Measurements from ENCODE around the gene LRRC4C. TPM values are rescaled to one million over a fixed set of nuclear protein-coding genes. Genes with fewer than 3 reads are reported as not detected.

Gene LRRC4C
- total RNA-seq, 1 experiment from 2014 or later: 0.72 TPM

- TF ChIP-seq ZNF532 (CRISPR knock-in tag; IDR thresholded peaks at IDR 0.05; ENCODE audit: borderline replicate concordance) (no peak), SMAD3 (CRISPR knock-in tag; IDR thresholded peaks at IDR 0.05; ENCODE audit: borderline replicate concordance) (no peak), PREB (CRISPR knock-in tag; IDR thresholded peaks at IDR 0.05; ENCODE audit: borderline replicate concordance) (no peak), ZNF423 (CRISPR knock-in tag; IDR thresholded peaks at IDR 0.05) (no peak), TEAD4 (CRISPR knock-in tag; IDR thresholded peaks at IDR 0.05) (no peak), SP1 (CRISPR knock-in tag; conservative IDR thresholded peaks at IDR 0.05) (no peak)
Measured at GRCh38 chr11:40280159-40281051, 1179.0 kb downstream of the LRRC4C start (continued).

- ATAC-seq (no peak), DNase-seq (ENCODE audit: low spot score) (no peak)
- Mint-ChIP-seq H3K4me3 (no peak overlapping the region), H3K36me3 (no peaks in the 10 kb centered on the region), H3K27me3 (ENCODE audit: low read depth) (peaks cover 32% of the 10 kb centered on the region), H3K27ac (no peak overlapping the region), H3K9me3 (no peaks in the 10 kb centered on the region), H3K4me1 (peaks cover 14% of the 10 kb centered on the region)
- TF ChIP-seq FOXJ3 (CRISPR knock-in tag; IDR thresholded peaks at IDR 0.05; ENCODE audit: borderline replicate concordance) (no peak), JAZF1 (CRISPR knock-in tag; IDR thresholded peaks at IDR 0.05) (no peak), GTF2I (CRISPR knock-in tag; conservative IDR thresholded peaks at IDR 0.05) (no peak), TEAD1 (CRISPR knock-in tag; IDR thresholded peaks at IDR 0.05) (no peak), CDX4 (CRISPR knock-in tag; IDR thresholded peaks at IDR 0.05; ENCODE audit: borderline replicate concordance) (no peak)
- ChIA-PET POLR2A (no interaction called here), CTCF (no interaction called here)
Measured at GRCh38 chr11:40276960-40277359, 1182.5 kb downstream of the LRRC4C start.

- ChIA-PET CTCF (interaction anchor here (1.6 kb wide), 1 partner anchor 21 kb away, joined by 5 read pairs; no protein-coding TSS in a partner anchor), POLR2A (interaction anchor here (0.7 kb wide), 1 partner anchor 9 kb away, joined by 3 read pairs; no protein-coding TSS in a partner anchor)
- H3K4me1 Mint-ChIP-seq: no peaks in the 10 kb centered on the region
- H3K27me3 Mint-ChIP-seq (ENCODE audit: low read depth): peaks cover 22% of the 10 kb centered on the region
- DNase-seq (ENCODE audit: low spot score) (no peak), ATAC-seq (no peak)
- H3K4me3 Mint-ChIP-seq: no peak overlapping the region
- H3K36me3 Mint-ChIP-seq: no peaks in the 10 kb centered on the region
- no peak overlapping the region for H3K27ac Mint-ChIP-seq
- no peaks in the 10 kb centered on the region for H3K9me3 Mint-ChIP-seq
- TF ChIP-seq AFF4 (CRISPR knock-in tag; IDR thresholded peaks at IDR 0.05; ENCODE audit: borderline replicate concordance) (no peak), ATF6 (CRISPR knock-in tag; IDR thresholded peaks at IDR 0.05) (no peak), ZNF423 (CRISPR knock-in tag; IDR thresholded peaks at IDR 0.05) (no peak), NR3C1 (CRISPR knock-in tag; conservative IDR thresholded peaks at IDR 0.05; ENCODE audit: low read depth) (no peak), ZNF232 (CRISPR knock-in tag; IDR thresholded peaks at IDR 0.05) (no peak), CREB1 (CRISPR knock-in tag; IDR thresholded peaks at IDR 0.05) (no peak), EMX1 (CRISPR knock-in tag; IDR thresholded peaks at IDR 0.05) (no peak)
Measured at GRCh38 chr11:40274017-40274416, 1185.4 kb downstream of the LRRC4C start.
